GM12878 (cell line): Measurements from ENCODE around the gene SF3B5. TPM values are rescaled to one million over a fixed set of nuclear protein-coding genes. Genes with fewer than 3 reads are reported as not detected.
A peak's percentile ranks its signal among the peaks of the same experiment; 100 is the strongest.

Source experiments
- ATF7 ChIP-seq: fragments of 450-650 bp; IDR thresholded peaks from 2 replicates; pipeline ENCODE4 v1.6.1; 2016; ENCODE audit warnings: low read depth, mild to moderate bottlenecking
- BACH1 ChIP-seq: fragments of 450-650 bp; IDR thresholded peaks from 2 replicates; pipeline ENCODE4 v1.6.1; 2017; ENCODE audit warnings: mild to moderate bottlenecking, borderline replicate concordance
- CEBPB ChIP-seq, 2 experiments: fragments of 150-350 bp in 1 of 2; IDR thresholded peaks; 2 replicates each; pipeline ENCODE4 v1.6.1; 2012 to 2014; ENCODE audit warnings: low read depth in 2 of 2, low read length in 2 of 2, borderline replicate concordance in 1 of 2, inconsistent platforms in 1 of 2
- CHD1 ChIP-seq: IDR thresholded peaks from 2 replicates; pipeline ENCODE4 v1.6.1; 2012; ENCODE audit warnings: low read depth, low read length, improper control_type of control experiment
- CREM ChIP-seq: IDR thresholded peaks from 2 replicates; pipeline ENCODE4 v1.6.1; 2014; ENCODE audit warnings: antibody characterized with exemption, low read depth
- KLF5 ChIP-seq: fragments of 450-650 bp; IDR thresholded peaks from 2 replicates; pipeline ENCODE4 v1.6.1; 2014; ENCODE audit warnings: mild to moderate bottlenecking; ENCODE audit not compliant: partially characterized antibody
- MLLT1 ChIP-seq: fragments of 450-650 bp; IDR thresholded peaks from 2 replicates; pipeline ENCODE4 v1.6.1; 2016; ENCODE audit warnings: mild to moderate bottlenecking
- MXI1 ChIP-seq: fragments of 150-350 bp; IDR thresholded peaks from 2 replicates; pipeline ENCODE4 v1.6.1; 2011; ENCODE audit warnings: low read depth, mild to moderate bottlenecking, inconsistent platforms, low read length, improper control_type of control experiment
- MYB ChIP-seq: fragments of 150-350 bp; IDR thresholded peaks from 2 replicates; pipeline ENCODE4 v1.6.1; 2014; ENCODE audit warnings: mild to moderate bottlenecking, low read depth, low read length, borderline replicate concordance
- NR2C1 ChIP-seq: fragments of 450-650 bp; IDR thresholded peaks from 2 replicates; pipeline ENCODE4 v1.6.1; 2017; ENCODE audit warnings: antibody characterized with exemption, mild to moderate bottlenecking, moderate library complexity
- POLR2A ChIP-seq: IDR thresholded peaks from 2 replicates; pipeline ENCODE4 v1.6.1; 2011; ENCODE audit warnings: low read depth, mild to moderate bottlenecking, low read length
- PRDM15 ChIP-seq: fragments of 450-650 bp; formaldehyde crosslinking; IDR thresholded peaks from 2 replicates; pipeline ENCODE4 v1.4.0; 2020; ENCODE audit warnings: mild to moderate bottlenecking, moderate library complexity
- REST ChIP-seq: IDR thresholded peaks from 2 replicates; pipeline ENCODE4 v1.6.1; 2012; ENCODE audit warnings: mild to moderate bottlenecking, low read depth, low read length
- STAT3 ChIP-seq: IDR thresholded peaks from 2 replicates; pipeline ENCODE4 v1.6.1; 2011; ENCODE audit warnings: low read depth, low read length, improper control_type of control experiment
- SUPT20H ChIP-seq: IDR thresholded peaks from 2 replicates; pipeline ENCODE4 v1.6.1; 2011; ENCODE audit warnings: low read depth, mild to moderate bottlenecking, low read length, moderate library complexity, borderline replicate concordance; ENCODE audit not compliant: control insufficient read depth
- SUZ12 ChIP-seq: fragments of 200-600 bp; sonication (generic); IDR thresholded peaks from one replicate; pipeline ENCODE4 v1.6.1; 2018; ENCODE audit warnings: antibody characterized with exemption, mild to moderate bottlenecking; ENCODE audit not compliant: unreplicated experiment
- WRNIP1 ChIP-seq: IDR thresholded peaks from 2 replicates; pipeline ENCODE4 v1.6.1; 2011; ENCODE audit warnings: low read depth, low read length, improper control_type of control experiment, borderline replicate concordance
- YY1 ChIP-seq: IDR thresholded peaks from 2 replicates; pipeline ENCODE4 v1.6.1; 2011; ENCODE audit warnings: low read depth, mild to moderate bottlenecking, low read length
- ZNF384 ChIP-seq: IDR thresholded peaks from 2 replicates; pipeline ENCODE4 v1.6.1; 2012; ENCODE audit warnings: low read depth, mild to moderate bottlenecking, low read length, improper control_type of control experiment, borderline replicate concordance
- polyA plus RNA-seq, 11 experiments: library from polyadenylated mRNA; depleted of rRNA in 4 of 11; unstranded in 6 of 11; stranded (reverse) in 5 of 11; fragments of >200 nt; fragmentation: Nextera tagmentation in 4 of 11; fragmentation: Illumina TruSeq in 1 of 11; extraction: Ambion mirVana in 4 of 11; extraction: Trizol in 1 of 11; gene quantifications; 1 replicate in 1 of 11; 2 replicates in 10 of 11; pipeline versions ENCODE4 v1.2.1 to v1.2.3, GENCODE V29; 2011 to 2016; ENCODE audit warnings: inconsistent platforms in 2 of 11, missing spikeins in 2 of 11, low read depth in 1 of 11
- total RNA-seq, 4 experiments: library from RNA; depleted of rRNA in 3 of 4; stranded (reverse); fragments of >200 nt in 3 of 4; fragmentation: Illumina TruSeq in 1 of 4; extraction: Trizol in 1 of 4; gene quantifications; 2 replicates each; pipeline versions ENCODE4 v1.2.1 to v1.2.3, GENCODE V29; 2013 to 2021
- TF ChIP-seq, protein P1 (sequence below): IDR thresholded peaks from 2 replicates; pipeline ENCODE4 v1.6.1; 2012; ENCODE audit warnings: low read depth, low read length, improper control_type of control experiment

Gene SF3B5
- total and polyA plus RNA-seq, 10 of the 15 experiments (the other 5 are each of a cell fraction or from before 2014, with no cell fraction given): 220 to 864 (median 341) TPM

DNA sequence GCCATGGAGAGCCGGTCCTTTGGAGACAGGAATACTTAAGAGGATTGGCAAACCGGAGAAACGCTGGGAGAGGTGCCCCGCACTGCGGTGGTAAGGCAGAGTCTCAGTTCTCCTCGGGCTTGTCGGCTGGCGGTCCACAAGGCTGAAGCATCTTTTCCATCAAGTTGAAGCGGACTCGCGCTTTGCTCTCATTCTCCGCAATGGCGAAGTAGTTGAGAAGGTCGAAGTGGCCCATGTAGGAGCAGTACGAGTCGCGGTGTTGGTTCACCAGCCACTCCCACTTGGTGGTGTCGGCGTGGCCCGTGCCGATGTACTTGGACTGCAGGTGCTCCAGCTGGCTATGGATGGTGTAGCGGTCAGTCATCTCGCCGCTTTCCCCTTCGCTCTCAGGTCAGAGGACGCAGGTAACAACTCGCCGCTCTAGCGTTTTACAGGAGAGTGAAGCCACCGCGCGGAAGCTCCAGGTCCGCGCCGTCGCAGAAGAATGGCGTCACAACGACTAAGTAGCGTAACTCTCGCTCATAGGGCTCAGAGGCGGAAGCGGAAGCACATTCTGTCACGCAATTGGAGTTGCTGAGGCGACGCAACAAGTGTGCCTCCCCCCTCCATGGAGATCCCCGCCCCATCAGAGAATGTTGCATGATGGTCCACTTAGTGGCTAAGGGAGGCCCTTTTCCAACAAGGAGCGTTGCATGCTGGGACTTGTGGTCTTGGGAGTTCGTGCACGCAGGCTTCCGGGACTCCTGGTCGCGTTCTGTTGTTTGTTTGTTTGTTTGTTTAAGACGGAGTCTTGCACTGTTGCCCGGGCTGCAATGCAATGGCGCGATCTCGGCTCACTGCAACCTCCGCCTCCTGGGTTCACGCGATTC is at the start of gene SF3B5 (continued):
- TF ChIP-seq CHD1 (no peak; the same call in 1 of the 2 replicates), NR2C1 (peak; percentile 70), MYB (no peak; the same call in 1 of the 2 replicates), SUPT20H (no peak), KLF5 (peak; percentile 72), CREM (peak; percentile 100), BACH1 (peak; percentile 62; the same call in 1 of the 2 replicates), PRDM15 (CRISPR knock-in tag) (no peak), STAT3 (no peak), YY1 (peak; percentile 67; the same call in 1 of the 2 replicates), MXI1 (peak; percentile 97), CEBPB (IDR thresholded peaks at IDR 0.05; ENCODE audit: borderline replicate concordance in 1 of 2, low read depth in 2 of 2, low read length in 2 of 2) (no peak), ATF7 (peak; percentile 83), MLLT1 (peak; percentile 72), REST (no peak), WRNIP1 (no peak), SUZ12 (no peak), POLR2A (peak; percentile 99), ZNF384 (no peak)
- TF ChIP-seq, protein P1, sequence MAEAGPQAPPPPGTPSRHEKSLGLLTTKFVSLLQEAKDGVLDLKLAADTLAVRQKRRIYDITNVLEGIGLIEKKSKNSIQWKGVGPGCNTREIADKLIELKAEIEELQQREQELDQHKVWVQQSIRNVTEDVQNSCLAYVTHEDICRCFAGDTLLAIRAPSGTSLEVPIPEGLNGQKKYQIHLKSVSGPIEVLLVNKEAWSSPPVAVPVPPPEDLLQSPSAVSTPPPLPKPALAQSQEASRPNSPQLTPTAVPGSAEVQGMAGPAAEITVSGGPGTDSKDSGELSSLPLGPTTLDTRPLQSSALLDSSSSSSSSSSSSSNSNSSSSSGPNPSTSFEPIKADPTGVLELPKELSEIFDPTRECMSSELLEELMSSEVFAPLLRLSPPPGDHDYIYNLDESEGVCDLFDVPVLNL: no peak
